ENCODE measurements around the gene ULK1.
A peak's percentile ranks its signal among the peaks of the same experiment; 100 is the strongest.

The ULK1 gene

GRCh38 chr12:131894313-131894860, at the start of gene ULK1:
TSS of gene ULK1 (plus strand) at chr12:131894622. CDS start at chr12:131895002, 380 bp downstream.
- peak; percentile 68 for DNase-seq

DNA sequence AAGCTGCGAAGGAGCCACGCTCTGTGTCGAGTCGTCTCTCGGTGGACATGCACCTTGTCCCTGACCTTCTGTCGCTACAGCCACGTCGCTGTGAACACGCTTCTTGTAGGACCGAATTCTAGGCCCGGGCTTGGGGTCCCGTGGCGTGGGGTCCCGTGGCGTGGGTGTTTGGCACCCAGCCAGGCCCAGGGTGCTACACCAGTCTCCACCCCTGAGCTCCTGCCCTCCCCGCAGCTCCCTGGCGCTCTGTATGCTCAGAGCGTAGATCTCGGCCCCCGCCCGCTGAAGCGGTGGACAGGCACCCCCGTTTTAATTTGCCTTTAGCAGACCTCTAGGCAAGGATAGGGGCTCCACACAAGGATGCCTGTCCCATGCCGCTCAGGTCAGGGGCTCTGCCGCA, 49.8 kb upstream of the ULK1 start:
- no peak for DNase-seq

DNA sequence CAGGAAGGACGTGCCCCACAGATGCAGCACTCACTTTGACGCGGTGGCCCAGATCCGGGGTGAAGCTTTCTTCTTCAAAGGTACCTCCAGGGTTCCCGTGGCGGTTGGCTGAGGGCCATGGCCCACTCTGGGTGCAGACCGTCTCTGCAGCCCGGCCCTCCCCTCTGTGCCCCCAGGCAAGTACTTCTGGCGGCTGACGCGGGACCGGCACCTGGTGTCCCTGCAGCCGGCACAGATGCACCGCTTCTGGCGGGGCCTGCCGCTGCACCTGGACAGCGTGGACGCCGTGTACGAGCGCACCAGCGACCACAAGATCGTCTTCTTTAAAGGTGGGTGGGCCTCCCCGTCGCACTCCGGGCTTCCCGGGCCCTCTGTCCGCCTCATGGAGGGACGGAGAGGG, 49.3 kb upstream of the ULK1 start:
- no peak for DNase-seq

- DNase-seq = no peak
Observed at GRCh38 chr12:131847456-131847855, 47.0 kb upstream of the ULK1 start.

DNA sequence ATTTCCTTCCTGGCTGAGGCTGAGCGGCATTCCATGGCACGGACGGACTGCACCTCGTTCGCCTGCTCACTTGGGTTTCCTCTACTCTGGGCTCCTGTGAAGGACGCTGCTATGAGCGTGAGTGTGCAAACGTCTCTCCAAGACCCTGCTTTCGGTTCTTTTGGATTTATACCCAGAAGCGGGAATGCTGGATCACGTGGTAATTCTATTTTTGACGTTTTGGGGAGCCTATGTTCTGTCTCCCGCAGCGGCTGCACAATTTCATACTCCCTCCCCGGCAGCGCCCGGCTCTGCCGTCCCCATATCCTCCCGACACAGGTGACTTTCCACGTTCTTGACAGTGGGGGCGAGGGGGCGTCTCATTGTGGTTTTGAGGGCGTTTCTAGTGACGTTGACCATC, 45.7 kb upstream of the ULK1 start:
- no peak for DNase-seq

- no peak for DNase-seq
Observed at GRCh38 chr12:131849700-131850553, 44.5 kb upstream of the ULK1 start.

DNA sequence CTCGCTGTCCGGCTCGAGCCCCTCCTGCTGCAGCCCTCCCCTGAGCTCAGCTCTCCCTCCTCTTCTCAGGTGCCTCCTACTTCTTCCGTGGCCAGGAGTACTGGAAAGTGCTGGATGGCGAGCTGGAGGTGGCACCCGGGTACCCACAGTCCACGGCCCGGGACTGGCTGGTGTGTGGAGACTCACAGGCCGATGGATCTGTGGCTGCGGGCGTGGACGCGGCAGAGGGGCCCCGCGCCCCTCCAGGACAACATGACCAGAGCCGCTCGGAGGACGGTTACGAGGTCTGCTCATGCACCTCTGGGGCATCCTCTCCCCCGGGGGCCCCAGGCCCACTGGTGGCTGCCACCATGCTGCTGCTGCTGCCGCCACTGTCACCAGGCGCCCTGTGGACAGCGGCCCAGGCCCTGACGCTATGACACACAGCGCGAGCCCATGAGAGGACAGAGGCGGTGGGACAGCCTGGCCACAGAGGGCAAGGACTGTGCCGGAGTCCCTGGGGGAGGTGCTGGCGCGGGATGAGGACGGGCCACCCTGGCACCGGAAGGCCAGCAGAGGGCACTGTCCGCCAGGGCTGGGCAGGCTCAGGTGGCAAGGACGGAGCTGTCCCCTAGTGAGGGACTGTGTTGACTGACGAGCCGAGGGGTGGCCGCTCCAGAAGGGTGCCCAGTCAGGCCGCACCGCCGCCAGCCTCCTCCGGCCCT, 43.4 kb upstream of the ULK1 start:
- DNase-seq = no peak

- no peak for DNase-seq
Observed at GRCh38 chr12:131851741-131852550, 42.5 kb upstream of the ULK1 start.

- no peak for DNase-seq
Observed at GRCh38 chr12:131852551-131853299, 41.7 kb upstream of the ULK1 start.

DNA sequence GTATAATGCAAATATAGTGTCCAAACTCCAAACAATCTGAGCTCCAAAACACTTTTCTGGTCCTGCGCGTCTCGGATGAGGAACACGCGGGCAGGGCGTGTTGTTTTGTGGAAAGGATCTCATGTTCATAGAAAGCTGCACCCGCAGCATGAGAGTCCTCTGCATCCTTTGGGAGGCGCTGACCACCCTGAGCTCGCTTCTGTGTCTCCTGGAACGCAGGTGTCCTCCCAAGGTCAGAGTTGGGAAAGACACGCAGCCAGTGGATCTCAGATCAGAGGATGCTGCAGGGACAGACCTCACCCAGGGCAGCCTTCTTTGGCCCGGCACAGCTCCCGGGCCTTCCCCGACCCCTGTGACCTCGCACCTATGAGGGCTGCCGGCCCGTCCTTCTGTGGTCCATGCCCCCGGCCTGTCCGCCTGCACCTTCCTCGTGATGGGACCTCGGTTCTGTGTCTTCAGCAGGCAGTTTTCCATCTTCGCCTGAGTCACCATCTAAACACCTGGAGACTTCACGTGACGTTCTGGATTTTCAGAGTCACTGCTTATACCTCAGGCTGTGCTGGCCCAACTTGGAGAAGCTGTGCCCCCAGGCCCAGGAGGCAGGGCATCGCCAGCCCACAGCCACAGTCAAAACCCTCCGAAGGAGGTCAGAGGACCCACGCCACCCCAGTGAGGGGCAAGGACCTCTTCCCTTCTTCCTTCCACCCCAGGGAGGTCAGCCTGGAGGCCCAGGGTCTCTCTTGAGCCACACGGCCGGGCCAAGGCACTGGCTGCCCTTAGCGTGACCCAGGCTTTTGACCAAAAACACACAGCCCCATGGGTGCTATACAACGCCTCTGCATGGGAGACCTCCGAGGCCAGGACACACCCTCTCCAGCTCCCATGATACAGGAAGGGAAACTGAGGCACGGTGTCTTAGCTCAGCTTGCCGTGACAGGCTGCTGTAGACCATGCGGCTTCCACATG, 40.3 kb upstream of the ULK1 start:
- no peak for DNase-seq

DNA sequence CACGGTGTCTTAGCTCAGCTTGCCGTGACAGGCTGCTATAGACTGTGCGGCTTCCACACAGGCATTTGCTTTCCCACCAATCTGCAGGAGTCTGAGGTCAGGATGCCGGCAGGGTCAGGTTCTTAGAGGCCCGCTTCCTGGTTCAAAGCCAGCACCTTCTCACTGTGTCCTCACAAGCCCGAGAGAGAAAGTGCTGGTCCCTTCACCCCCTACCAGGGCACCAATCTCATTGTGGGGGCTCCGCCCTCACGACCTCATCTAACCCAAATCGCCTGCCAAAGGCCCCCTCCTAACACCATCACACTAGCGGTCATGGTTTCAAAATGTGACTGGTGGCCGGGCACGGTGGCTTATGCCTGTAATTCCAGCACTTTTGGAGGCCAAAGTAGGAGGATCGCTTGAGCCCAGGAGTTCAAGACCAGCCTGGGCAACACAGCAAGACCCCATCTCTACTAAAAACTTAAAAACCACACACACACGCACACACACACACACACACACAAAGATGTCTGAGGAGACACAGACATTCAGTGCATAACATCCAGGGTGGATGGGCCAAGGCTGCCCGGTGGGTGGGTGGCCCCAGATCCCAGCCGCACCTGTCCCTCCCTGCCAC, 39.5 kb upstream of the ULK1 start:
- no peak for DNase-seq

DNA sequence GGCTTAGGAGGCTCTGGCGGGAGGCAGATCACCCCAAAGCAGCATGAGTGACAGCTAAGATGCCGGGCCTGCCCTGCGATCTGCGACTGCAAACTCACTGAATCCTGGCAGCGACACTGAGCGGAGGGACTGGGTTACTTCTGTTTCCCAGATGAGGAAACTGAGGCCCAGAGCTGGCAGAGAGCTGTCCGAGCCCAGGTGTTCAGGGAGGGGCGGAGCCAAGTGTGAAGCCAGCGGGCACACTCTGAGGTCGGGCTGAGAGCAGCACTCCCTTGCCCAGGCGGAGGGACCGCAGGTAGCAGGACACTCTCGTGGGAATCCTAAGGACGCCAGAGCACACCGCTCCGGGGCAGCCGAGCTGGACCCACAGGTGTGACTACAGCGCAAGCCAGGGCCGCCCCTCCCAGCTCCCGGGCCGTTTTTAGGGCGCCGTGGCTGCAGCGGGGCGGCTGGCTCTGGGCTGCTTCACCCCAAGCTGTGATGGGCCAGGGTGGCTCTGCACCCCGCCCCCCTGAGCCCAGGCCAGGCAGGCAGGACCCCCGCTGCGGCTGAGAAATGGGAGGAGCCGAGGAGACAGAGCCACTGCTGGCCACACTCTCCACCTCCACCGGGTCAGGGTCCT, 38.8 kb upstream of the ULK1 start:
- no peak for DNase-seq

DNA sequence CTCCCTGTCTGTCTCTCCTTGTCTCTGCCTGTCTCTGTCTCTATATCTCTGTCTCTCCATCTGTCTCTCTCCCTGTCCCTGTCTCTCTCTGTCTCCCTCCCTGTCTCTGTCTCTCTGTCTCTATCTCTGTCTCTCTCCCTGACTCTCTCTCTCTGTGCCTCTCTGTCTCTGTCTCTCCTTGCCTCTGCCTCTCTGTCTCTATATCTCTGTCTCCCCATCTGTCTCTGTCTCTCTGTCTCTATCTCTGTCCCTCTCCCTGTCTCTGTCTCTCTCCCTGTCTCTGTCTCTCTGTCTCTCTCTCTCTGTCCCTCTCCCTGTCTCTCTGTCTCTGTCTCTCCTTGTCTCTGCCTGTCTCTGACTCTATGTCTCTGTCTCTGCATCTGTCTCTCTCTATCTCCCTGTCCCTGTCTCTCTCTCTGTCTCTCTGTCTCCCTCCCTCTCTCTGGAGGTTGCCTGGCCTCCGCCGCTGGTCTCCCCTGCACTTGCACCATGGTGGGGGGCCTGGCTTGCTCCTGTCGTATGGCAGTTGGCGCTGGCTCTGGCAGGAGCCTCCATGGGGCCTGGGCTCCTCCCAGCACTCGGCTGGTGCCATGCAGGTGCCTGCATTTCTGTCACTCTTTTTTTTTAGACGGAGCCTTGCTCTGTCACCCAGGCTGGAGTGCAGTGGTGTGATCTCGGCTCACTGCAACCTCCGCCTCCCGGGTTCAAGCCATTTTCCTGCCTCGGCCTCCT, 37.9 kb upstream of the ULK1 start:
- DNase-seq = no peak

DNA sequence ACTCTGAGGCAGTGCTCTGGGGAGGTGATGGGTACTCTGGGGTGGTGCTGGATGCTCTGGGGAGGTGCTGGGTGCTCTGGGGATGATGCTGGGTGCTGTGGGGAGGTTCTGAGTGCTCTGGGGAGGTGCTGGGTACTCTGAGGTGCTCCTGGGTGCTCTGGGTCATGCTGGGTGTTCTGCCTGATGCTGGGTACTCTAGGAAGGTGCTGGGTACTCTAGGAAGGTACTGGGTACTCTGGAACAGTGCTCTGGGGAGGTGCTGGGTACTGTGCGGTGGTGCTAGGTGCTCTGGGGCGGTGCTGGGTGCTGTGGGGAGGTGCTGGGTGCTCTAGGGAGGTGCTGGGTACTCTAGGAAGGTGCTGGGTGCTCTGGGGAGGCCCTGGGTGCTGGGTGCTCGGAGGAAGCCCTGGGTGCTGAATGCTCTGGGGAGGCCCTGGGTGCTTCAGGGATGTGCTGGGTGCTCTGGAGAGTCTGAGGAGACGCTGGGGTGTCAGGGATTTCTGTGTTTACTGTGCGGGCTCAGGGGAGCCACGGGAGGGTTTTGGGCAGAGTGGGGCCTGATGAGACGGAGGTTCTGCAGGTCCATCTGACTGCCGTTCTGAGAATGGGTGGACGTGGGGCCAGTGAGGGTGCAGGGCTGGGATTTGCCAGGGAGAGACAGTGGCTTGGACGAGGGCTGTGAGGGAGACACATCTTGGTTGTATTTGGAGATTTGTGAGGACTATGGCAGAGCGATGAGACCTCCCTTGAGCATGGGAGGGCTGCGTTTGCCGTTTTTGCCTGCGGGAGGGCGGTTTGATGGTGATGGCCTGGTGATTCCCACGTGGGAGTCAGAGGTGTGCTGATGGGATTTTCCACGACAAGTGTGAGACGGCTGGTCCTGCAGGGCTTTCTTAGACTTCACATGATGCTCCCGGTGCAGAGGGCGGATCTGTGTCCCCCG, 36.2 kb upstream of the ULK1 start:
- DNase-seq = no peak

DNA sequence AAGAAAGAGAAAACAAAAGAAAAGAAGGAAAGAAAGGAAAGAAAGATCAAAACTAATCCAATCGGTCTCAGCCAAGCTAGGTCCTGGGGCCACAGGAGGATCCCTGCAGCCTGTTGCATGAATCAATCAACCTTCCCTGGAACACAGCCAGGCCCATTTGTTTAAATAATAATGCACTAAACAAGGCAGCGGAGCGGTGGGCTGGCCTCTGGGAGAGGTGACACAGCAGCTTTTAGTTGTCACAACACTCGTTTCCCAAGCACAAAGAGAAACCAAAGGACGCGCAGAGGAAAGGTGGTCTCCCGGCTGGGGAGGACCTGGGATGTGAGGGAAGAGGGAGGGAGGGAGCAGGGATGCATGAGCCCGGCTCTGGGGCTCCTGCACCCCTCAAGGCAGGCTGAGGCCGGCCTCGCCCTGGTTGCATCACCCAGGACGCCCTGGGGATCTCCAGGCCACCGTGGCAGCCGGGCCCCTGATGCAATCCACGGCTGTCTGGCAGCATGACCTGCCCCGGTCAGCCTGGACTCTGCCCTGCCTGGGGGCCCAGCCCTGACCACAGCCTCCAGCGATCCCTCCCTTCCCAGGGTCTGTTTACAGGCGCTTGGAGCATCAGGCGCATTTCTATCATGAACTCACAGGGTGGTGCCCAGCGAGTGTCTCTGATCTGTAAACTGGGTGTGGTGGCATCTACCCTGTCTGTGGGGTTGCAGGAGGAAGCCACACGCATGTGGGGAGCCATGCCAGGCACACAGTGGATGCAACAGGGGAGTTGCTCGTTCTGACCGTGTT, 33.8 kb upstream of the ULK1 start:
- DNase-seq = peak; percentile 73

GRCh38 chr12:131861261-131862083, 33.0 kb upstream of the ULK1 start:
- DNase-seq = no peak

GRCh38 chr12:131862084-131862441, 32.4 kb upstream of the ULK1 start:
- DNase-seq = no peak
